Stimulated activated CD8-positive, alpha-beta memory T cell treated with anti-CD3 and anti-CD28 coated beads, Interleukin-2, amount 100 ng/mL, for 48 hours (primary cell): ENCODE data around the gene ZBTB37.
"Not testable (repeated sequence)": the region's sequence is repeated elsewhere in the genome, so short reads cannot be mapped to it uniquely, and the experiment has no call there.

ENCODE experiments used
- DNase-seq, 2 donors: peaks; one replicate each; pipeline ENCODE4 v3.0.0-alpha.2; 2020; ENCODE audit warnings: low read depth in 2 of 2

Gene ZBTB37

GRCh38 chr1:173903827-173904531 is 35.8 kb downstream of the ZBTB37 start:
- DNase-seq, result no peak

GRCh38 chr1:173913111-173913510 is 44.9 kb downstream of the ZBTB37 start:
- DNase-seq, result no peak

GRCh38 chr1:173914366-173914871 is 46.2 kb downstream of the ZBTB37 start:
- peak; percentile 3 to 9 for DNase-seq

GRCh38 chr1:173915596-173915995 is 47.4 kb downstream of the ZBTB37 start:
- DNase-seq, result no peak

GRCh38 chr1:173916667-173917066 is 48.5 kb downstream of the ZBTB37 start:
- no peak for DNase-seq

GRCh38 chr1:173917149-173917548 is 49.0 kb downstream of the ZBTB37 start, which contains the start of gene SERPINC1:
TSS of gene SERPINC1 (minus strand) at chr1:173917327. CDS start at chr1:173917259, 68 bp downstream.
- no peak for DNase-seq

- DNase-seq, result no peak
Measured at GRCh38 chr1:173917635-173918493, 49.7 kb downstream of the ZBTB37 start.

- no peak for DNase-seq
Measured at GRCh38 chr1:173920861-173921260, 52.7 kb downstream of the ZBTB37 start.

- DNase-seq, result no peak
Measured at GRCh38 chr1:173925306-173926242, 57.4 kb downstream of the ZBTB37 start.

- not testable (repeated sequence) for DNase-seq
Measured at GRCh38 chr1:173930541-173930940, 62.4 kb downstream of the ZBTB37 start.

- no peak for DNase-seq
Measured at GRCh38 chr1:173934440-173934839, 66.3 kb downstream of the ZBTB37 start.

- no peak for DNase-seq
Measured at GRCh38 chr1:173937062-173937461, 68.9 kb downstream of the ZBTB37 start.

GRCh38 chr1:173946380-173946921 is 78.3 kb downstream of the ZBTB37 start:
- DNase-seq, result no peak

GRCh38 chr1:173948594-173948993 is 80.4 kb downstream of the ZBTB37 start:
- no peak for DNase-seq
